ENCODE results near the gene NCLN.

NCLN gene, protein sequence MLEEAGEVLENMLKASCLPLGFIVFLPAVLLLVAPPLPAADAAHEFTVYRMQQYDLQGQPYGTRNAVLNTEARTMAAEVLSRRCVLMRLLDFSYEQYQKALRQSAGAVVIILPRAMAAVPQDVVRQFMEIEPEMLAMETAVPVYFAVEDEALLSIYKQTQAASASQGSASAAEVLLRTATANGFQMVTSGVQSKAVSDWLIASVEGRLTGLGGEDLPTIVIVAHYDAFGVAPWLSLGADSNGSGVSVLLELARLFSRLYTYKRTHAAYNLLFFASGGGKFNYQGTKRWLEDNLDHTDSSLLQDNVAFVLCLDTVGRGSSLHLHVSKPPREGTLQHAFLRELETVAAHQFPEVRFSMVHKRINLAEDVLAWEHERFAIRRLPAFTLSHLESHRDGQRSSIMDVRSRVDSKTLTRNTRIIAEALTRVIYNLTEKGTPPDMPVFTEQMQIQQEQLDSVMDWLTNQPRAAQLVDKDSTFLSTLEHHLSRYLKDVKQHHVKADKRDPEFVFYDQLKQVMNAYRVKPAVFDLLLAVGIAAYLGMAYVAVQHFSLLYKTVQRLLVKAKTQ

DNA sequence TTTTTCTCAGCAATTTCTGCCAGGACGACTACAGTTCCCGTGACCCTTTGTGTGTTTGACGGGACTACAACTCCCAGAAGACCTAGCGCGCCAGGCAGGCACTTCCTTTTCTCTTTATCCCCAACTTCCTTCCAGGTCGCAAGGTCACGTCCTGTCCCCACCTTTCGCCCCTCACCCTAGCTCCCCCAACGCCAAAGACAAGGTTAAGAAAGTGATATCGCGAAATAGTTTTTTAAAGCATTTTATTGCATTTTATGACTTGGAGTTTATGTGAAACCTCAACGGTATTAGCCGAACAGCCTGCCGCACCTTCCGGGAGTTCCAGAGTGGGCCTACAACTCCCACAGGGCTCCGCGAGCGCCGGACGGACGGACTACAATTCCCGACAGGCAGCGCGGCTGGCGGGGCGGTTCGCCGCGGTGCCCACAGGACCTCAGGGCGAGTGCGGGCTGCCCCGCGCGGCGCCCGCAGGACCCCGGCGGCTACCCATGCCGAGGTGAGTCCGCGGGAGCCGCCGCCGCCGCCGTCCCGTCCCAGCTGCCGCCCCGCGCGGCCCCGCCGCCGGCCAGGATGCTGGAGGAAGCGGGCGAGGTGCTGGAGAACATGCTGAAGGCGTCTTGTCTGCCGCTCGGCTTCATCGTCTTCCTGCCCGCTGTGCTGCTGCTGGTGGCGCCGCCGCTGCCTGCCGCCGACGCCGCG is at the start of gene NCLN:
TSS of gene NCLN (plus strand) at position 470 of the 699 bp plus-strand sequence. CDS start at position 571, 101 bp downstream.
- TF ChIP-seq, protein P1, sequence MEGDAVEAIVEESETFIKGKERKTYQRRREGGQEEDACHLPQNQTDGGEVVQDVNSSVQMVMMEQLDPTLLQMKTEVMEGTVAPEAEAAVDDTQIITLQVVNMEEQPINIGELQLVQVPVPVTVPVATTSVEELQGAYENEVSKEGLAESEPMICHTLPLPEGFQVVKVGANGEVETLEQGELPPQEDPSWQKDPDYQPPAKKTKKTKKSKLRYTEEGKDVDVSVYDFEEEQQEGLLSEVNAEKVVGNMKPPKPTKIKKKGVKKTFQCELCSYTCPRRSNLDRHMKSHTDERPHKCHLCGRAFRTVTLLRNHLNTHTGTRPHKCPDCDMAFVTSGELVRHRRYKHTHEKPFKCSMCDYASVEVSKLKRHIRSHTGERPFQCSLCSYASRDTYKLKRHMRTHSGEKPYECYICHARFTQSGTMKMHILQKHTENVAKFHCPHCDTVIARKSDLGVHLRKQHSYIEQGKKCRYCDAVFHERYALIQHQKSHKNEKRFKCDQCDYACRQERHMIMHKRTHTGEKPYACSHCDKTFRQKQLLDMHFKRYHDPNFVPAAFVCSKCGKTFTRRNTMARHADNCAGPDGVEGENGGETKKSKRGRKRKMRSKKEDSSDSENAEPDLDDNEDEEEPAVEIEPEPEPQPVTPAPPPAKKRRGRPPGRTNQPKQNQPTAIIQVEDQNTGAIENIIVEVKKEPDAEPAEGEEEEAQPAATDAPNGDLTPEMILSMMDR (IDR thresholded peaks at IDR 0.05; ENCODE audit: insufficient read depth, missing control alignments), result no peak
- peak; percentile 45 for DNase-seq (ENCODE audit: insufficient read length, low spot score)
- peak; percentile 46 for FAIRE-seq

DNA sequence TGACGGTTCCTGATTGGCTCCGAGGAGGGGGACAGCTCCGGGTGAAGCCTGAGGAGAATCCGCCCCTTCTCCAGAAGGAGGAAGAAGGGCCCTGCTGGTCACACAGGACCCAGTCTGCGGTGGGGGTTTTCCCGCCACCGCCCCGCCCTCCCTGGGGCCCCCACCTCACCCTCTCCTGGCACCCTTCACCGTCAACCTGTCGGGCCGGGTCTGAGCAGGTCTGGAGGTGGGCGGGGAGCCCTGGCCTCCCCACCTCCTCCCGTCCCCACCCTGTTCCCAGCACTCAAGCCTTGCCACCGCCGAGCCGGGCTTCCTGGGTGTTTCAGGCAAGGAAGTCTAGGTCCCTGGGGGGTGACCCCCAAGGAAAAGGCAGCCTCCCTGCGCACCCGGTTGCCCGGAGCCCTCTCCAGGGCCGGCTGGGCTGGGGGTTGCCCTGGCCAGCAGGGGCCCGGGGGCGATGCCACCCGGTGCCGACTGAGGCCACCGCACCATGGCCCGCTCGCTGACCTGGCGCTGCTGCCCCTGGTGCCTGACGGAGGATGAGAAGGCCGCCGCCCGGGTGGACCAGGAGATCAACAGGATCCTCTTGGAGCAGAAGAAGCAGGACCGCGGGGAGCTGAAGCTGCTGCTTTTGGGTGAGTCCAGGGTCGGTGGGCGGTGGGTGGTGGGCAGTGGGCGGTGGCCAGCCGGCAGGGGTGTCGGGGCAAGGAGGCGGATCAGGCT is 49.6 kb upstream of the NCLN start, which contains the start of gene GNA15:
TSS of gene GNA15 (plus strand) at position 73 of the 723 bp plus-strand sequence. CDS start at position 491, 418 bp downstream.
- DNase-seq (ENCODE audit: insufficient read length, low spot score) (no peak), FAIRE-seq (no peak)
- TF ChIP-seq, protein P1 (IDR thresholded peaks at IDR 0.05; ENCODE audit: insufficient read depth, missing control alignments), result no peak

DNA sequence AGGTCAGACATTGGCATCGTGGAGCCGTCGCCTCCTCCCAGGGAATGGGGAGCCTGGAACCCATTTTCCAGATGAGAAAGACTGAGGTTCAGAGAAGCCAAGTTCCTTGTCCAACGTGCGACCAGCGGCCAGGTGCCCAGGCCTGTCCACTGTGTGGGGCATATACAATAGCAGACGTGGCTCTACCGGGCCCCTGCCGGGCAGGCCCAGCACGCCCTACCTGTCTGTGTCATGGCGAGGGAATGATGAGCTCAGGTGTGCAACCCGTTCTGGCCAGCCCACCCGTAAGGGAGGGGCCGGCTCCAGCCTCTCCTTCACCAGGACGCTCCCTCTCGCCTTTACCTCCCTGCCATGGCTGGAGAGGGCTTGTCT is 49.1 kb upstream of the NCLN start:
- FAIRE-seq (no peak), DNase-seq (ENCODE audit: insufficient read length, low spot score) (no peak)
- TF ChIP-seq, protein P1 (IDR thresholded peaks at IDR 0.05; ENCODE audit: insufficient read depth, missing control alignments), result no peak

DNA sequence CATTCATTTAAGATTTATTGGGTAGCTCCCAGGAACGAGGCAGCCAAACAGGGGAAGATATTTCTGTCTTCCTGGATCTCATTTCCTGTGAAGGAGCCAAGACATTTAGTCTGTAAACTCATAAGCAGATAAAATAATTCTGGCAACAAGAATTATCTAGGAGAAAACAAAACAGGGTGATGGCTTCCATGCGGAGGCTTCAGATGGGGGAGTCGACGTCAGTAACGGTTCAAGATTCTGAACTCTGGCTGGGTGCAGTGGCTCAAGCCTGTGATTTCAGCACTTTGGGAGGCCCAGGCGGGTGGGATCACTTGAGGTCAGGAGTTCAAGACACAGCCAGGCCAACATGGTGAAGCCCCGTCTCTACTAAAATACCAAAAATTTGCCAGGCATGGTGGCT is 48.6 kb upstream of the NCLN start:
- TF ChIP-seq, protein P1 (IDR thresholded peaks at IDR 0.05; ENCODE audit: insufficient read depth, missing control alignments), result no peak
- FAIRE-seq (no peak), DNase-seq (ENCODE audit: insufficient read length, low spot score) (no peak)

DNA sequence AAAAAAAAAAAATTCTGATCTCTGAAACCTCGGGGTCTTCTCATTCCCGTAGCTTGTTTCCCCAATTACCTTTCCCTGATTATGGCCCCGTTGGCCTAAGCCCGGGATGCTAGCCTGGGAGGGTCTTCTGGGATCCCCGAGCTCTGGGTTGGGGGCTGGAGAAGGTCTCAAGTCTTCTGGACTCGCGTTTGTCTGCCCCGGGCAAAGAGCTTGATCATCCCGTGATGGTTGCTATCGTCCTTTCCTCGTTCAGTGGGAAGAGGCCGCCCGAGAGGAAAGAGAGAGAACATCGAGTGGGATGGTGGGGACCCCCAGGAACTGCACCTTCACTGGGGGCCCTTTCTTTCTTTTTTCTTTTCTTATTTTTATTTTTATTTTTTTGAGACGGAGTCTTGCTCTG is 47.5 kb upstream of the NCLN start:
- TF ChIP-seq, protein P1 (IDR thresholded peaks at IDR 0.05; ENCODE audit: insufficient read depth, missing control alignments), result no peak
- no peak for DNase-seq (ENCODE audit: insufficient read length, low spot score)
- no peak for FAIRE-seq

DNA sequence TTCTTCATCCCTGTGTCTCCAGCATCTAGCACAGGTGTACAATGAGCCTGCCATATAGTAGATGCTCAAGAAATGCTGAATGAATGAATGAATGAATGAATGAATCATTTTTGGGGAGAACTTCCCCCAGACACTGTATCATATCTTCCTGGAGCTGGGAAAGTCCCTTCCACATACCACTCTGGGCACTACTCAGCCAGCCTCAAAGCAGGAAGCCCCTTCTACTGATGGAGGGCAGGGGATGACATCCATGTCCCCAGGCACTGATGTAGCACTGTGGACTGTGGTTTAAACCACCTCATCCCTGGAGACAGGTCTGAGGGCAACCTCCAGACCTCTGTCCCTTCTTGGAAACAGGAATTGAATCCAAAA is 45.1 kb upstream of the NCLN start:
- no peak for DNase-seq (ENCODE audit: insufficient read length, low spot score)
- TF ChIP-seq, protein P1 (IDR thresholded peaks at IDR 0.05; ENCODE audit: insufficient read depth, missing control alignments), result no peak
- no peak for FAIRE-seq
